Liver (tissue), 9 donors: Measurements from ENCODE around the gene VASP. TPM values are rescaled to one million over a fixed set of nuclear protein-coding genes. Genes with fewer than 3 reads are reported as not detected.

Source experiments
- DNase-seq: peaks from one replicate; pipeline ENCODE4 v3.0.0-alpha.2; 2017; ENCODE audit warnings: low spot score
- H3K27ac ChIP-seq, 2 donors: one replicate each; pipeline ENCODE4 v1.7.0; 2013; ENCODE audit warnings: inconsistent platforms in 2 of 2, low read length in 2 of 2, control low read depth in 1 of 2, low read depth in 1 of 2, mild to moderate bottlenecking in 1 of 2
- H3K27me3 ChIP-seq, 4 donors: one replicate each; pipeline versions ENCODE4 v1.6.1 to v1.7.0; 2013; ENCODE audit warnings: low read length in 3 of 4, inconsistent platforms in 1 of 4, mild to moderate bottlenecking in 1 of 4, moderate library complexity in 1 of 4; ENCODE audit not compliant: control insufficient read depth in 4 of 4, insufficient read depth in 4 of 4
- H3K36me3 ChIP-seq, 4 donors: one replicate each; pipeline versions ENCODE4 v1.6.1 to v1.7.0; 2013; ENCODE audit warnings: low read length in 3 of 4, mild to moderate bottlenecking in 3 of 4, low read depth in 1 of 4, moderate library complexity in 1 of 4; ENCODE audit not compliant: control insufficient read depth in 4 of 4, insufficient read depth in 3 of 4
- H3K4me1 ChIP-seq, 4 donors: one replicate each; pipeline versions ENCODE4 v1.6.1 to v1.7.0; 2013; ENCODE audit warnings: low read length in 3 of 4, mild to moderate bottlenecking in 3 of 4, moderate library complexity in 1 of 4; ENCODE audit not compliant: control insufficient read depth in 4 of 4, insufficient read depth in 4 of 4
- H3K4me3 ChIP-seq, 3 donors: one replicate each; pipeline versions ENCODE4 v1.6.1 to v1.7.0; 2013; ENCODE audit warnings: low read length in 3 of 3, control low read depth in 1 of 3, low read depth in 1 of 3, mild to moderate bottlenecking in 1 of 3
- H3K9ac ChIP-seq, 2 donors: one replicate each; pipeline ENCODE4 v1.7.0; 2013; ENCODE audit warnings: low read length in 2 of 2, mild to moderate bottlenecking in 2 of 2, moderate library complexity in 2 of 2, control low read depth in 1 of 2, low read depth in 1 of 2
- H3K9me3 ChIP-seq, 4 donors: one replicate each; pipeline versions ENCODE4 v1.6.1 to v1.7.0; 2013; ENCODE audit warnings: low read length in 3 of 4; ENCODE audit not compliant: control insufficient read depth in 4 of 4
- ATF3 ChIP-seq: IDR thresholded peaks from 2 replicates; pipeline ENCODE4 v1.6.1; 2016; ENCODE audit warnings: antibody characterized with exemption
- CTCF ChIP-seq: fragments of 150-350 bp; IDR thresholded peaks from 2 replicates; pipeline ENCODE4 v1.5.1; 2017; ENCODE audit warnings: improper control_type of control experiment, low read depth, low read length; ENCODE audit not compliant: missing input control
- EGR1 ChIP-seq, 2 donors: IDR thresholded peaks; 2 replicates each; pipeline ENCODE4 v1.6.1; 2016 to 2018; ENCODE audit warnings: antibody characterized with exemption in 2 of 2, low read depth in 2 of 2
- FOXA1 ChIP-seq: IDR thresholded peaks from 2 replicates; pipeline ENCODE4 v1.6.1; 2016; ENCODE audit warnings: antibody characterized with exemption
- FOXA2 ChIP-seq: IDR thresholded peaks from 2 replicates; pipeline ENCODE4 v1.6.1; 2016; ENCODE audit warnings: antibody characterized with exemption
- GABPA ChIP-seq, 2 donors: IDR thresholded peaks in 1 of 2; conservative IDR thresholded peaks in 1 of 2; 2 replicates each; pipeline ENCODE4 v1.6.1; 2016; ENCODE audit warnings: antibody characterized with exemption in 2 of 2, mild to moderate bottlenecking in 1 of 2, moderate library complexity in 1 of 2
- HNF4A ChIP-seq, 2 donors: conservative IDR thresholded peaks; 2 replicates each; pipeline ENCODE4 v1.6.1; 2016; ENCODE audit warnings: antibody characterized with exemption in 2 of 2, mild to moderate bottlenecking in 2 of 2
- HNF4G ChIP-seq: IDR thresholded peaks from 2 replicates; pipeline ENCODE4 v1.6.1; 2016; ENCODE audit warnings: antibody characterized with exemption
- JUND ChIP-seq, 2 donors: IDR thresholded peaks; 2 replicates each; pipeline ENCODE4 v1.6.1; 2016; ENCODE audit warnings: antibody characterized with exemption in 2 of 2
- NR2F2 ChIP-seq: IDR thresholded peaks from 2 replicates; pipeline ENCODE4 v1.6.1; 2016; ENCODE audit warnings: antibody characterized with exemption
- RAD21 ChIP-seq, 2 donors: IDR thresholded peaks; 2 replicates each; pipeline ENCODE4 v1.6.1; 2016; ENCODE audit warnings: antibody characterized with exemption in 2 of 2, mild to moderate bottlenecking in 2 of 2
- REST ChIP-seq: IDR thresholded peaks from 2 replicates; pipeline ENCODE4 v1.6.1; 2016; ENCODE audit warnings: antibody characterized with exemption, mild to moderate bottlenecking
- RXRA ChIP-seq, 2 donors: IDR thresholded peaks; 2 replicates each; pipeline ENCODE4 v1.6.1; 2017 to 2018; ENCODE audit warnings: antibody characterized with exemption in 2 of 2, mild to moderate bottlenecking in 1 of 2
- SP1 ChIP-seq: IDR thresholded peaks from 2 replicates; pipeline ENCODE4 v1.6.1; 2018; ENCODE audit warnings: antibody characterized with exemption, mild to moderate bottlenecking
- TAF1 ChIP-seq: conservative IDR thresholded peaks from 2 replicates; pipeline ENCODE4 v1.6.1; 2016; ENCODE audit warnings: antibody characterized with exemption, mild to moderate bottlenecking
- YY1 ChIP-seq: IDR thresholded peaks from 2 replicates; pipeline ENCODE4 v1.6.1; 2016; ENCODE audit warnings: antibody characterized with exemption, mild to moderate bottlenecking
- ZBTB33 ChIP-seq: IDR thresholded peaks from 2 replicates; pipeline ENCODE4 v1.6.1; 2016; ENCODE audit warnings: antibody characterized with exemption
- polyA plus RNA-seq, 2 donors: library from polyadenylated mRNA; stranded (reverse) in 1 of 2; unstranded in 1 of 2; fragments of 200-250 nt in 1 of 2; fragments of >200 nt in 1 of 2; fragmentation: Nextera tagmentation in 1 of 2; extraction: Ambion mirVana in 1 of 2; gene quantifications; one replicate each; pipeline versions ENCODE4 v1.2.1 to v1.2.3, GENCODE V29; 2013 to 2015
- total RNA-seq, 2 donors: library from RNA; depleted of rRNA; stranded (reverse); fragments of >200 nt; gene quantifications; one replicate each; pipeline ENCODE4 v1.2.3, GENCODE V29; 2014
- TF ChIP-seq, protein P1 (sequence below): IDR thresholded peaks from 2 replicates; pipeline ENCODE4 v1.6.1; 2016; ENCODE audit warnings: antibody characterized with exemption
- donor health status: healthy.
- donor health status: healthy.
- donor health status: healthy.
- donor health status: healthy.
- donor health status: healthy.

VASP gene
- total and polyA plus RNA-seq, 4 donors = 7.3 to 29.1 (median 22.7) TPM

GRCh38 chr19:45457776-45458175, 49.5 kb upstream of the VASP start:
- Histone ChIP-seq H3K27me3 (no peaks in the 10 kb centered on the region), H3K9me3 (no peaks in the 10 kb centered on the region), H3K36me3 (no peaks in the 10 kb centered on the region), H3K4me3 (no peak overlapping the region), H3K27ac (no peak overlapping the region), H3K9ac (no peak overlapping the region), H3K4me1 (peaks cover 0 to 8% (median 0%) of the 10 kb centered on the region in 4 donors)
- no peak for DNase-seq
- TF ChIP-seq REST = no peak
- no peak for TF ChIP-seq SP1
- no peak for TF ChIP-seq EGR1 (IDR thresholded peaks at IDR 0.05; ENCODE audit: low read depth in 2 of 2)
- no peak for TF ChIP-seq GABPA (IDR thresholded peaks at IDR 0.05 in 1 of 2, conservative IDR thresholded peaks at IDR 0.05 in 1 of 2)
- no peak for TF ChIP-seq FOXA2
- no peak for TF ChIP-seq ATF3
- TF ChIP-seq ZBTB33 = no peak
- TF ChIP-seq FOXA1 = no peak
- no peak for TF ChIP-seq HNF4A (conservative IDR thresholded peaks at IDR 0.05)
- TF ChIP-seq YY1 = no peak
- no peak for TF ChIP-seq HNF4G
- no peak for TF ChIP-seq CTCF
- no peak for TF ChIP-seq RXRA (IDR thresholded peaks at IDR 0.05)
- TF ChIP-seq JUND (IDR thresholded peaks at IDR 0.05) = no peak
- no peak for TF ChIP-seq NR2F2
- TF ChIP-seq, protein P1, sequence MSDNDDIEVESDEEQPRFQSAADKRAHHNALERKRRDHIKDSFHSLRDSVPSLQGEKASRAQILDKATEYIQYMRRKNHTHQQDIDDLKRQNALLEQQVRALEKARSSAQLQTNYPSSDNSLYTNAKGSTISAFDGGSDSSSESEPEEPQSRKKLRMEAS = no peak
- no peak for TF ChIP-seq TAF1
- TF ChIP-seq RAD21 (IDR thresholded peaks at IDR 0.05) = no peak
